Body of pancreas (tissue), 4 donors: Measurements from ENCODE around the gene DLG2. TPM values are rescaled to one million over a fixed set of nuclear protein-coding genes. Genes with fewer than 3 reads are reported as not detected.

Experiments used
- ATAC-seq: fragments of 150-250 bp; one replicate; pipeline ENCODE4 v1.9.1; 2016
- DNase-seq, 4 donors: peaks; one replicate each; pipeline ENCODE4 v3.0.0-alpha.2; 2019
- H3K27ac ChIP-seq, 4 donors: fragments of 200-600 bp; sonication (generic); 1 replicate in 3 of 4; 2 replicates in 1 of 4; pipeline versions ENCODE4 v1.5.1 to v1.6.1; 2016 to 2019; ENCODE audit warnings: mild to moderate bottlenecking in 1 of 4, mixed read lengths in 1 of 4, moderate library complexity in 1 of 4
- H3K27me3 ChIP-seq, 2 donors: fragments of 200-600 bp; sonication (generic); one replicate each; pipeline ENCODE4 v1.6.0; 2016; ENCODE audit warnings: mild to moderate bottlenecking in 1 of 2
- H3K36me3 ChIP-seq, 2 donors: fragments of 200-600 bp; sonication (generic); replicated peaks in 1 of 2; 2 replicates each; pipeline ENCODE4 v1.5.1; 2016; ENCODE audit warnings: low read depth in 2 of 2; ENCODE audit not compliant: insufficient read depth in 1 of 2
- H3K4me1 ChIP-seq: fragments of 200-600 bp; sonication (generic); one replicate; pipeline ENCODE4 v1.6.0; 2016
- H3K4me3 ChIP-seq, 2 donors: fragments of 200-600 bp; sonication (generic); 1 replicate in 1 of 2; 2 replicates in 1 of 2; pipeline ENCODE4 v1.5.1; 2016 to 2019
- H3K9me3 ChIP-seq, 3 donors: fragments of 200-600 bp; sonication (generic); 1 replicate in 2 of 3; 2 replicates in 1 of 3; pipeline ENCODE4 v1.5.1; 2016
- POLR2A ChIP-seq, 3 donors: fragments of 450-650 bp; IDR thresholded peaks; one replicate each; pipeline ENCODE4 v1.6.1; 2016; ENCODE audit warnings: antibody characterized with exemption in 3 of 3, mild to moderate bottlenecking in 2 of 3
- WGBS, 2 donors: methylation state at CpG; one replicate each; pipeline ENCODE4 v1.1.5; 2017; 5-methylcytosine and 5-hydroxymethylcytosine counted together
- intact Hi-C: fragments of 100-400 bp; cut with DNase I; formaldehyde crosslinking; loops from one replicate; pipeline ENCODE4 v1.15.1; 2023
- total RNA-seq, 2 donors: library from RNA; depleted of rRNA; stranded (reverse); fragments of >200 nt; gene quantifications; one replicate each; pipeline ENCODE4 v1.1.0, GENCODE V29; 2016
- TF ChIP-seq, protein P1 (sequence below), 7 experiments: fragments of 450-650 bp in 4 of 7; fragments of 200-600 bp in 3 of 7; sonication (generic) in 3 of 7; IDR thresholded peaks; one replicate each; pipeline ENCODE4 v1.5.1; 2016 to 2019; ENCODE audit warnings: antibody characterized with exemption in 7 of 7

DLG2 gene
- total RNA-seq, 2 donors from 2014 or later = 6.0 to 13.2 TPM

DNA sequence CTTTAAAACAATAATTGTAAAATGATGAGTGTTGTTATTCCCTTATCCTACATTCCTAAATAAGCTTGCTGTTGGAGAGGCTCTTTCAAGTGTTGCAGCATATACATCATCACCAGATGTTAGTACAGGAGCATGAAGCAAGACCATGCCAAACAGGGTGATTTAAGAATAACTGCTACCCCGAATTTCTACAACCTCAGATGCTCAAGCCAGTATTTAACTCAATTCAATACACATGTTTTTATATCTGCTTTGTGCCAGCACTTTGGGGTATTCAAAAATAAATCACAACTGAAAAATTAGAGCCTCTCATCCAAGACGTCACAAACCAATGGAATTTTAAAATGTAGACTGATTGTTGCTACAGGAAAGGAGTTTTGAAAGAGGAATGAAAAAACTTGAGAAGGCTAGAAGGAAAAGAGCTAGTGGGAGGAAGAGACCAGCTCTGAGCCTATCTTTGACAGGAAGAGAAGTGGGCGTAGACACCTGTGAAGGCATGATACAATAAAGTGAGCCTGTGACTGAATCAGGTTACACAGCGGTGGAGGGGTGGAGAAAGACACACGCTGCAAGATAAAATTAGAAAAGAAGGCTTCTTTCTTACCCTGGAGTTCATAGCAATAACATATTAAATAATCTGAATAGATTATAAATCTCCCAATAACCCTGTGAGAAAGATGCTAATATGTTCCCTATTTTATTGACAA is 95.8 kb downstream of the DLG2 start:
- no peak for ATAC-seq
- intact Hi-C loops = no loop called here
- 61 to 69% methylated on average over 5 of the region's 5 CpGs for WGBS, 2 donors

DNA sequence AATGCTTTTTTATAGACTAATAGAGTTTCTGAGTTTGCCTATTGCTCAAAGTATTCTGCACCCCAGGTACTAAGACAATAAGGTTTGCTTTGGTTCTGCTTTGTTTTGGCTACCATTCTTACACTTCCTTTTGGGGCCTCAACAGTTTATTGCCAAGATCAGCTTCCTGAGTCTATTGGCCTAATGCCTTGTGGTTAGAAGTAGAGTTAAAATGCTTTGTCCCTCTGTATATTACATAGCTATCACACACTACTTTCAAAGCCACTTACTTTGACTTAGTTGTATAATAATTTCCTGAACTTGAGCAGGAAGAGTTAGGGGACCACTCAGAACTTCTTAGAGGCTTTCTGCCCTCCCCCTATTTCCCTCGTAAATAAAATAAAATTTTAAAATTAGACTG is 96.5 kb downstream of the DLG2 start:
- Histone ChIP-seq H3K27me3 (no peaks in the 10 kb centered on the region), H3K9me3 (no peaks in the 10 kb centered on the region), H3K4me1 (no peaks in the 10 kb centered on the region), H3K36me3 (no peaks in the 10 kb centered on the region), H3K27ac (no peak overlapping the region), H3K4me3 (no peak overlapping the region)
- WGBS, 2 donors = 58 to 78% methylated on average over 1 of the region's 1 CpG
- TF ChIP-seq, protein P1, sequence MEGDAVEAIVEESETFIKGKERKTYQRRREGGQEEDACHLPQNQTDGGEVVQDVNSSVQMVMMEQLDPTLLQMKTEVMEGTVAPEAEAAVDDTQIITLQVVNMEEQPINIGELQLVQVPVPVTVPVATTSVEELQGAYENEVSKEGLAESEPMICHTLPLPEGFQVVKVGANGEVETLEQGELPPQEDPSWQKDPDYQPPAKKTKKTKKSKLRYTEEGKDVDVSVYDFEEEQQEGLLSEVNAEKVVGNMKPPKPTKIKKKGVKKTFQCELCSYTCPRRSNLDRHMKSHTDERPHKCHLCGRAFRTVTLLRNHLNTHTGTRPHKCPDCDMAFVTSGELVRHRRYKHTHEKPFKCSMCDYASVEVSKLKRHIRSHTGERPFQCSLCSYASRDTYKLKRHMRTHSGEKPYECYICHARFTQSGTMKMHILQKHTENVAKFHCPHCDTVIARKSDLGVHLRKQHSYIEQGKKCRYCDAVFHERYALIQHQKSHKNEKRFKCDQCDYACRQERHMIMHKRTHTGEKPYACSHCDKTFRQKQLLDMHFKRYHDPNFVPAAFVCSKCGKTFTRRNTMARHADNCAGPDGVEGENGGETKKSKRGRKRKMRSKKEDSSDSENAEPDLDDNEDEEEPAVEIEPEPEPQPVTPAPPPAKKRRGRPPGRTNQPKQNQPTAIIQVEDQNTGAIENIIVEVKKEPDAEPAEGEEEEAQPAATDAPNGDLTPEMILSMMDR (IDR thresholded peaks at IDR 0.05) = no peak
- no peak for TF ChIP-seq POLR2A (IDR thresholded peaks at IDR 0.05)
- DNase-seq (no peak), ATAC-seq (no peak)
- intact Hi-C loops = no loop called here

More for the DNA sequence above, 95.8 kb downstream of the DLG2 start:
- Histone ChIP-seq H3K36me3 (no peaks in the 10 kb centered on the region), H3K4me1 (no peaks in the 10 kb centered on the region), H3K27me3 (no peaks in the 10 kb centered on the region), H3K9me3 (no peaks in the 10 kb centered on the region), H3K27ac (no peak overlapping the region), H3K4me3 (no peak overlapping the region)
- DNase-seq = no peak
- TF ChIP-seq, protein P1 (IDR thresholded peaks at IDR 0.05) = no peak
- no peak for TF ChIP-seq POLR2A (IDR thresholded peaks at IDR 0.05)

DNA sequence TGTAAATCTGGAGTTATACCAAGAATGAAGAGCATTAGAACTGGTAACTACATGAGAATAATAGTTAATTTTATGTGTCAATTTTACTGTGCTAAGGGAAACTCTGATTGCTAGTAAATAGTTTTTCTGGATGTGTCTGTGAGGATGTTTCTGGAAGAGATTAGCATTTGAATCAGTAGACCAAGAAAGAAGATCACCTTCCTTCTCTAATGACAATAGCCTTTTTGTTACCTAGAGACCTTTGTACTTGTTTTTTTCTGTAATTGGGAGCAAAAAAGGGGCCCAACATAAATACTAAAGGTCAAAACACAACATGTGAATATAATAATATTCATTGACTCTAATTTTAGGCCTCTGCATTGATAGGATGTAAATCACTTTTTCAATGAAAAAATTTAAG is 100.6 kb downstream of the DLG2 start:
- no peak for TF ChIP-seq POLR2A (IDR thresholded peaks at IDR 0.05)
- TF ChIP-seq, protein P1 (IDR thresholded peaks at IDR 0.05) = no peak
- no peak overlapping the region for H3K27ac ChIP-seq
- intact Hi-C loops = no loop called here
- H3K9me3 ChIP-seq = no peaks in the 10 kb centered on the region
- no peaks in the 10 kb centered on the region for H3K4me1 ChIP-seq
- H3K36me3 ChIP-seq = no peaks in the 10 kb centered on the region
- ATAC-seq = no peak
- H3K4me3 ChIP-seq = no peak overlapping the region
- no peaks in the 10 kb centered on the region for H3K27me3 ChIP-seq
- DNase-seq = no peak

DNA sequence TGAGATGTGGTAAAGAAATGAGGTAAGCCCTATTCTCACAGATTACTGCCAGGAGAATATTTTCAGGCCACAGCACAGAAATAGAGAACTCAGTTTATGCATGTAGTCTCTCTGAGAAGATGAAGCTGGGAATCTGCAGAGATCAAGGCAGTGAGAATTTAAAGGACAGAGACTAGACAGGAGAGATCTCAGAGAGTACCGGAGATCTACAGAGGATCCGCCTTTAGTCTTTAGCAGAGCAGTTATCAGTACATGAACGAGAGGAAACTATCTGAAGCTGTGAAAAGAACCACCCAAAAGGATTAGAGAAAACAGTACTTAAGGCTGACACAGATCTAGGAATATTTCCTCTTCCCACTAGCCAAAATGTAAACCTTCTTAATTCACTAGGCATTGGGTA is 101.5 kb downstream of the DLG2 start:
- H3K27ac ChIP-seq = no peak overlapping the region
- intact Hi-C loops = no loop called here
- no peak for ATAC-seq

More for the DNA sequence above, 101.5 kb downstream of the DLG2 start:
- no peak for DNase-seq
- H3K4me3 ChIP-seq = no peak overlapping the region
- no peaks in the 10 kb centered on the region for H3K36me3 ChIP-seq
- no peaks in the 10 kb centered on the region for H3K9me3 ChIP-seq
- no peaks in the 10 kb centered on the region for H3K27me3 ChIP-seq
- no peaks in the 10 kb centered on the region for H3K4me1 ChIP-seq
- 68 to 73% methylated on average over 3 of the region's 3 CpGs for WGBS, 2 donors
- TF ChIP-seq POLR2A (IDR thresholded peaks at IDR 0.05) = no peak
- TF ChIP-seq, protein P1 (IDR thresholded peaks at IDR 0.05) = no peak
